ENCODE measurements around the gene PGR. TPM values are rescaled to one million over a fixed set of nuclear protein-coding genes. Genes with fewer than 3 reads are reported as not detected.

PGR gene
- total and polyA plus RNA-seq, 2 of the 8 experiments (the other 6 are each of a cell fraction or from before 2014, with no cell fraction given): 0.03 to 0.35 TPM

- TF ChIP-seq KDM1A (IDR thresholded peaks at IDR 0.05; ENCODE audit: borderline replicate concordance, low read length): no peak
Measured at GRCh38 chr11:101090679-101091270, 38.8 kb downstream of the PGR start (continued).
